ENCODE measurements around the gene SCAMP5.

- no peak for TF ChIP-seq CTCF (IDR thresholded peaks at IDR 0.05)
- no peak for TF ChIP-seq POLR2A (IDR thresholded peaks at IDR 0.05)
- TF ChIP-seq EP300 (IDR thresholded peaks at IDR 0.05) = no peak
These were observed 2.2 kb downstream of the SCAMP5 start for GRCh38 chr15:74997543-74997942.

All from tibial nerve (tissue), 4 donors.